Liver (tissue), 9 donors: ENCODE measurements around the gene NLGN1. TPM values are rescaled to one million over a fixed set of nuclear protein-coding genes. Genes with fewer than 3 reads are reported as not detected.
"Not testable (repeated sequence)": the region's sequence is repeated elsewhere in the genome, so short reads cannot be mapped to it uniquely, and the experiment has no call there.

Experiments used
- DNase-seq: peaks from one replicate; pipeline ENCODE4 v3.0.0-alpha.2; 2017; ENCODE audit warnings: low spot score
- H3K27ac ChIP-seq, 2 donors: one replicate each; pipeline ENCODE4 v1.7.0; 2013; ENCODE audit warnings: inconsistent platforms in 2 of 2, low read length in 2 of 2, control low read depth in 1 of 2, low read depth in 1 of 2, mild to moderate bottlenecking in 1 of 2
- H3K27me3 ChIP-seq, 4 donors: one replicate each; pipeline versions ENCODE4 v1.6.1 to v1.7.0; 2013; ENCODE audit warnings: low read length in 3 of 4, inconsistent platforms in 1 of 4, mild to moderate bottlenecking in 1 of 4, moderate library complexity in 1 of 4; ENCODE audit not compliant: control insufficient read depth in 4 of 4, insufficient read depth in 4 of 4
- H3K36me3 ChIP-seq, 4 donors: one replicate each; pipeline versions ENCODE4 v1.6.1 to v1.7.0; 2013; ENCODE audit warnings: low read length in 3 of 4, mild to moderate bottlenecking in 3 of 4, low read depth in 1 of 4, moderate library complexity in 1 of 4; ENCODE audit not compliant: control insufficient read depth in 4 of 4, insufficient read depth in 3 of 4
- H3K4me1 ChIP-seq, 4 donors: one replicate each; pipeline versions ENCODE4 v1.6.1 to v1.7.0; 2013; ENCODE audit warnings: low read length in 3 of 4, mild to moderate bottlenecking in 3 of 4, moderate library complexity in 1 of 4; ENCODE audit not compliant: control insufficient read depth in 4 of 4, insufficient read depth in 4 of 4
- H3K4me3 ChIP-seq, 3 donors: one replicate each; pipeline versions ENCODE4 v1.6.1 to v1.7.0; 2013; ENCODE audit warnings: low read length in 3 of 3, control low read depth in 1 of 3, low read depth in 1 of 3, mild to moderate bottlenecking in 1 of 3
- H3K9ac ChIP-seq, 2 donors: one replicate each; pipeline ENCODE4 v1.7.0; 2013; ENCODE audit warnings: low read length in 2 of 2, mild to moderate bottlenecking in 2 of 2, moderate library complexity in 2 of 2, control low read depth in 1 of 2, low read depth in 1 of 2
- H3K9me3 ChIP-seq, 4 donors: one replicate each; pipeline versions ENCODE4 v1.6.1 to v1.7.0; 2013; ENCODE audit warnings: low read length in 3 of 4; ENCODE audit not compliant: control insufficient read depth in 4 of 4
- ATF3 ChIP-seq: IDR thresholded peaks from 2 replicates; pipeline ENCODE4 v1.6.1; 2016; ENCODE audit warnings: antibody characterized with exemption
- CTCF ChIP-seq: fragments of 150-350 bp; IDR thresholded peaks from 2 replicates; pipeline ENCODE4 v1.5.1; 2017; ENCODE audit warnings: improper control_type of control experiment, low read depth, low read length; ENCODE audit not compliant: missing input control
- FOXA2 ChIP-seq: IDR thresholded peaks from 2 replicates; pipeline ENCODE4 v1.6.1; 2016; ENCODE audit warnings: antibody characterized with exemption
- GABPA ChIP-seq, 2 donors: IDR thresholded peaks in 1 of 2; conservative IDR thresholded peaks in 1 of 2; 2 replicates each; pipeline ENCODE4 v1.6.1; 2016; ENCODE audit warnings: antibody characterized with exemption in 2 of 2, mild to moderate bottlenecking in 1 of 2, moderate library complexity in 1 of 2
- HNF4A ChIP-seq, 2 donors: conservative IDR thresholded peaks; 2 replicates each; pipeline ENCODE4 v1.6.1; 2016; ENCODE audit warnings: antibody characterized with exemption in 2 of 2, mild to moderate bottlenecking in 2 of 2
- JUND ChIP-seq, 2 donors: IDR thresholded peaks; 2 replicates each; pipeline ENCODE4 v1.6.1; 2016; ENCODE audit warnings: antibody characterized with exemption in 2 of 2
- NR2F2 ChIP-seq: IDR thresholded peaks from 2 replicates; pipeline ENCODE4 v1.6.1; 2016; ENCODE audit warnings: antibody characterized with exemption
- RAD21 ChIP-seq, 2 donors: IDR thresholded peaks; 2 replicates each; pipeline ENCODE4 v1.6.1; 2016; ENCODE audit warnings: antibody characterized with exemption in 2 of 2, mild to moderate bottlenecking in 2 of 2
- REST ChIP-seq: IDR thresholded peaks from 2 replicates; pipeline ENCODE4 v1.6.1; 2016; ENCODE audit warnings: antibody characterized with exemption, mild to moderate bottlenecking
- RXRA ChIP-seq, 2 donors: IDR thresholded peaks; 2 replicates each; pipeline ENCODE4 v1.6.1; 2017 to 2018; ENCODE audit warnings: antibody characterized with exemption in 2 of 2, mild to moderate bottlenecking in 1 of 2
- SP1 ChIP-seq: IDR thresholded peaks from 2 replicates; pipeline ENCODE4 v1.6.1; 2018; ENCODE audit warnings: antibody characterized with exemption, mild to moderate bottlenecking
- TAF1 ChIP-seq: conservative IDR thresholded peaks from 2 replicates; pipeline ENCODE4 v1.6.1; 2016; ENCODE audit warnings: antibody characterized with exemption, mild to moderate bottlenecking
- YY1 ChIP-seq: IDR thresholded peaks from 2 replicates; pipeline ENCODE4 v1.6.1; 2016; ENCODE audit warnings: antibody characterized with exemption, mild to moderate bottlenecking
- ZBTB33 ChIP-seq: IDR thresholded peaks from 2 replicates; pipeline ENCODE4 v1.6.1; 2016; ENCODE audit warnings: antibody characterized with exemption
- WGBS: extraction: QIAGEN DNeasy Blood & Tissue Kit; methylation state at CpG from one replicate; pipeline ENCODE4 v1.1.7; 2013; 5-methylcytosine and 5-hydroxymethylcytosine counted together
- polyA plus RNA-seq, 2 donors: library from polyadenylated mRNA; stranded (reverse) in 1 of 2; unstranded in 1 of 2; fragments of 200-250 nt in 1 of 2; fragments of >200 nt in 1 of 2; fragmentation: Nextera tagmentation in 1 of 2; extraction: Ambion mirVana in 1 of 2; gene quantifications; one replicate each; pipeline versions ENCODE4 v1.2.1 to v1.2.3, GENCODE V29; 2013 to 2015
- total RNA-seq, 2 donors: library from RNA; depleted of rRNA; stranded (reverse); fragments of >200 nt; gene quantifications; one replicate each; pipeline ENCODE4 v1.2.3, GENCODE V29; 2014
- donor health status: healthy.
- donor health status: healthy.
- donor health status: healthy.
- donor health status: healthy.
- donor health status: healthy.

NLGN1 gene
- total and polyA plus RNA-seq, 4 donors: 0.02 to 0.67 (median 0.37) TPM; not detected in 1

GRCh38 chr3:173440514-173440913 is 43.0 kb downstream of the NLGN1 start:
- TF ChIP-seq YY1 (no peak), CTCF (no peak), RAD21 (IDR thresholded peaks at IDR 0.05) (no peak), RXRA (IDR thresholded peaks at IDR 0.05) (no peak), NR2F2 (no peak), REST (no peak), SP1 (no peak), ATF3 (no peak), JUND (IDR thresholded peaks at IDR 0.05) (no peak), ZBTB33 (no peak), GABPA (IDR thresholded peaks at IDR 0.05 in 1 of 2, conservative IDR thresholded peaks at IDR 0.05 in 1 of 2) (no peak), HNF4A (conservative IDR thresholded peaks at IDR 0.05) (no peak), FOXA2 (no peak), TAF1 (no peak)

GRCh38 chr3:173451561-173451960 is 54.0 kb downstream of the NLGN1 start:
- not testable (repeated sequence) for DNase-seq

More at GRCh38 chr3:173440514-173440913, 43.0 kb downstream of the NLGN1 start:
- Histone ChIP-seq H3K36me3 (no peaks in the 10 kb centered on the region), H3K4me3 (no peak overlapping the region), H3K4me1 (no peaks in the 10 kb centered on the region), H3K9me3 (no peaks in the 10 kb centered on the region), H3K27me3 (no peaks in the 10 kb centered on the region), H3K9ac (no peak overlapping the region), H3K27ac (no peak overlapping the region)
- DNase-seq: no peak
- 69% methylated on average over 3 of the region's 3 CpGs for WGBS

More at GRCh38 chr3:173451561-173451960, 54.0 kb downstream of the NLGN1 start:
- not testable (repeated sequence) for H3K4me3 ChIP-seq, H3K4me1 ChIP-seq, H3K9ac ChIP-seq, H3K9me3 ChIP-seq, H3K27ac ChIP-seq, H3K27me3 ChIP-seq, H3K36me3 ChIP-seq
- 84% methylated on average over 10 of the region's 10 CpGs for WGBS
